ENCODE results near the gene ZNF784. TPM values are rescaled to one million over a fixed set of nuclear protein-coding genes. Genes with fewer than 3 reads are reported as not detected.

ZNF784 gene
- total RNA-seq, 3 donors from 2014 or later, result 2.6 to 6.7 (median 4.9) TPM

GRCh38 chr19:55591555-55591954 is 32.8 kb downstream of the ZNF784 start:
- no peak overlapping the region for H3K4me3 ChIP-seq
- no peak overlapping the region for H3K27ac ChIP-seq
- intact Hi-C loops (cut with DNase I; ENCODE audit: low total_unique reads), result no loop called here
- no peak for DNase-seq (ENCODE audit: low spot score in 2 of 2)
- no peak for TF ChIP-seq POLR2AphosphoS5 (IDR thresholded peaks at IDR 0.05)
- no peaks in the 10 kb centered on the region for H3K9me3 ChIP-seq
- no peaks in the 10 kb centered on the region for H3K27me3 ChIP-seq
- no peaks in the 10 kb centered on the region for H3K4me1 ChIP-seq
- no peaks in the 10 kb centered on the region for H3K36me3 ChIP-seq

- DNase-seq (ENCODE audit: low spot score in 2 of 2), result no peak
- Histone ChIP-seq H3K36me3 (no peaks in the 10 kb centered on the region), H3K9me3 (no peaks in the 10 kb centered on the region), H3K27me3 (no peaks in the 10 kb centered on the region), H3K27ac (no peak overlapping the region), H3K4me1 (no peaks in the 10 kb centered on the region), H3K4me3 (no peak overlapping the region)
- TF ChIP-seq POLR2AphosphoS5 (IDR thresholded peaks at IDR 0.05) (no peak), POLR2A (IDR thresholded peaks at IDR 0.05) (no peak), CTCF (IDR thresholded peaks at IDR 0.05) (no peak)
- intact Hi-C loops (cut with DNase I; ENCODE audit: low total_unique reads), result no loop called here
Measured at GRCh38 chr19:55590617-55591016, 33.7 kb downstream of the ZNF784 start.

GRCh38 chr19:55590109-55590508 is 34.3 kb downstream of the ZNF784 start:
- no peaks in the 10 kb centered on the region for H3K4me1 ChIP-seq
- H3K36me3 ChIP-seq, result no peaks in the 10 kb centered on the region
- H3K4me3 ChIP-seq, result no peak overlapping the region
- no peaks in the 10 kb centered on the region for H3K9me3 ChIP-seq
- DNase-seq (ENCODE audit: low spot score in 2 of 2), result no peak
- H3K27me3 ChIP-seq, result no peaks in the 10 kb centered on the region
- intact Hi-C loops (cut with DNase I; ENCODE audit: low total_unique reads), result no loop called here
- TF ChIP-seq POLR2AphosphoS5 (IDR thresholded peaks at IDR 0.05) (no peak), POLR2A (IDR thresholded peaks at IDR 0.05) (no peak)
- H3K27ac ChIP-seq, result no peak overlapping the region

- Histone ChIP-seq H3K4me1 (no peaks in the 10 kb centered on the region), H3K27me3 (no peaks in the 10 kb centered on the region), H3K27ac (no peak overlapping the region), H3K9me3 (no peaks in the 10 kb centered on the region), H3K4me3 (no peak overlapping the region), H3K36me3 (no peaks in the 10 kb centered on the region)
- no peak for TF ChIP-seq POLR2A (IDR thresholded peaks at IDR 0.05)
- TF ChIP-seq POLR2AphosphoS5 (IDR thresholded peaks at IDR 0.05), result no peak
- TF ChIP-seq CTCF (IDR thresholded peaks at IDR 0.05), result no peak
- no peak for DNase-seq (ENCODE audit: low spot score in 2 of 2)
- intact Hi-C loops (cut with DNase I; ENCODE audit: low total_unique reads), result no loop called here
Measured at GRCh38 chr19:55588738-55589137, 35.6 kb downstream of the ZNF784 start.

GRCh38 chr19:55586976-55587668 is 37.2 kb downstream of the ZNF784 start:
- Histone ChIP-seq H3K9me3 (no peaks in the 10 kb centered on the region), H3K36me3 (no peaks in the 10 kb centered on the region), H3K4me1 (no peaks in the 10 kb centered on the region), H3K4me3 (peak overlapping the region; percentile 6 to 62 (median 52)), H3K27ac (peak overlapping the region; percentile 58 to 71), H3K27me3 (no peaks in the 10 kb centered on the region)
- TF ChIP-seq POLR2A (IDR thresholded peaks at IDR 0.05) (no peak), POLR2AphosphoS5 (IDR thresholded peaks at IDR 0.05) (peak in 1 of 3 donors; percentile 22)
- DNase-seq (ENCODE audit: low spot score in 2 of 2), result peak; percentile 95 to 98
- intact Hi-C loops (cut with DNase I; ENCODE audit: low total_unique reads), result loop anchor here (1.0 kb wide), 2 partner anchors 9 to 41 kb away; no protein-coding TSS in a partner anchor

GRCh38 chr19:55585658-55586339 is 38.6 kb downstream of the ZNF784 start:
- H3K9me3 ChIP-seq, result no peaks in the 10 kb centered on the region
- H3K4me1 ChIP-seq, result peaks cover 3 to 7% of the 10 kb centered on the region in 2 donors
- intact Hi-C loops (cut with DNase I; ENCODE audit: low total_unique reads), result no loop called here
- TF ChIP-seq POLR2A (IDR thresholded peaks at IDR 0.05) (no peak), POLR2AphosphoS5 (IDR thresholded peaks at IDR 0.05) (no peak), CTCF (IDR thresholded peaks at IDR 0.05) (no peak)
- peak in 1 of 2 donors; percentile 66 for DNase-seq (ENCODE audit: low spot score in 2 of 2)
- H3K36me3 ChIP-seq, result no peaks in the 10 kb centered on the region
- H3K27me3 ChIP-seq, result no peaks in the 10 kb centered on the region
- H3K27ac ChIP-seq, result peak overlapping the region; percentile 74 to 85
- peak overlapping the region; percentile 4 to 70 (median 52) for H3K4me3 ChIP-seq

Measured in breast epithelium (tissue), 4 donors.